GM19023 (cell line): ENCODE data around the gene MRPL49.
"Not testable (repeated sequence)": the region's sequence is repeated elsewhere in the genome, so short reads cannot be mapped to it uniquely, and the experiment has no call there.

ENCODE experiments used
- ATAC-seq: cut with Tn5 transposase; IDR thresholded peaks from one replicate; pipeline ENCODE4 v1.9.1; 2021; ENCODE audit warnings: mild to moderate bottlenecking, moderate library complexity; ENCODE audit not compliant: unreplicated experiment

The MRPL49 gene

DNA sequence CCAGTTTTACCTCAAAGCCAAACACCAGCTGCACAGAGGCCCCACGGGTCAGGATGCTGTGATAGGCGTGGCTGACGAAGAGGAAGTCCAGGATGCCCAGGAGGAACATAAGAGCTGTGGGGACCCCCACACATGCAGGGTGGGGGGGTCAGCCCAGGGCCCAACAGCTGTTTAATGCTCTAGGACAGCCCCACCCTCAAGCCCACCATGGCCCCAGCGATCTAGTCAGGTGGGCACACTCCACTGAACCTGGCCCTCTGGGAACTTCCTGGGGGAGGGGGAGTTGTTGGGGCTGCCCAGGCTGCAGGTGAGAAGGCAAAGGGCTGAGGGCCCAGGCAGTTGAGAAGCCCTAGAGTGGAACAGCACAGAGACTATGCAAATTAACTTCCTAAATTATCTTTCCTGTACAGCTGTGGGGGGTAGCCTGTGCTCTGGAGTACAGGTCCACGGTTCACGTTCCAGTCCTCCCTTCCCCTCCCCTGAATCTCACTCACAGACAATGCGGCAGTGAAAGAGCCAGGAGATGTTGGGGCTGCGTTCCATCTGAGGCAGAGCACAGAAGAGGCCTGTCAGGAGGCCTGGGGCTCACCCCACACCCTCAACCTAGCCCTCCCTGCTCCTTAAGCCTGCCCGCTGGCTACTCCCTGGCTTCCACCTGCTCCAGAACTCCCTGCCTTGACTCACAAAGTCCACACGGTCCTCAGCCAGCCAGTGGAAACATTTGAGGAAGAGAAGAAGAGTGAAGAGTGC is 10.3 kb downstream of the MRPL49 start:
- ATAC-seq = peak; percentile 36

- no peak for ATAC-seq
Observed at GRCh38 chr11:65132988-65133700, 11.0 kb downstream of the MRPL49 start.

DNA sequence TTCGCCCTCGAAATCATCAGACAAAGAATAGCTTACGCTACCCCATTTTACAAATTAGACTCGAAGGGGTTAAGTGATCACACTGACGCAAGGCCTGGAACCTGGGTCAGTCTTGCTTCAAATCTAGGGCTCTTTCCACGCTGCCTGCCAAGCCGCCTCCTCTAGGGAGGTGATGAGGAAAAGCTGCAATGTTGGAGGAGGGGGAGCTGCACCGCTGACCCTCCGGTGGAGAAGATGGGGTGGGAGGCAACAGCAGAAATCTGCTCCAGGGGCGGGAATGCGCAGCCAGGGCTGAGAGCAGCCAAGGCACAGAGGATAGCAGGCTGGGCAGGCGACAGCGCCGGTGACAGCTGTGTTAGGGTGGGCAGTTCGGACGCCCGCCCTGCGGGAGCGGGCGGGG is 11.6 kb downstream of the MRPL49 start:
- no peak for ATAC-seq

GRCh38 chr11:65134240-65134951 is 12.3 kb downstream of the MRPL49 start, which contains the start of gene SYVN1:
Gene SYVN1 (minus strand): TSS chr11:65134519. CDS start chr11:65133601, 918 bp downstream.
- peak; percentile 63 for ATAC-seq

DNA sequence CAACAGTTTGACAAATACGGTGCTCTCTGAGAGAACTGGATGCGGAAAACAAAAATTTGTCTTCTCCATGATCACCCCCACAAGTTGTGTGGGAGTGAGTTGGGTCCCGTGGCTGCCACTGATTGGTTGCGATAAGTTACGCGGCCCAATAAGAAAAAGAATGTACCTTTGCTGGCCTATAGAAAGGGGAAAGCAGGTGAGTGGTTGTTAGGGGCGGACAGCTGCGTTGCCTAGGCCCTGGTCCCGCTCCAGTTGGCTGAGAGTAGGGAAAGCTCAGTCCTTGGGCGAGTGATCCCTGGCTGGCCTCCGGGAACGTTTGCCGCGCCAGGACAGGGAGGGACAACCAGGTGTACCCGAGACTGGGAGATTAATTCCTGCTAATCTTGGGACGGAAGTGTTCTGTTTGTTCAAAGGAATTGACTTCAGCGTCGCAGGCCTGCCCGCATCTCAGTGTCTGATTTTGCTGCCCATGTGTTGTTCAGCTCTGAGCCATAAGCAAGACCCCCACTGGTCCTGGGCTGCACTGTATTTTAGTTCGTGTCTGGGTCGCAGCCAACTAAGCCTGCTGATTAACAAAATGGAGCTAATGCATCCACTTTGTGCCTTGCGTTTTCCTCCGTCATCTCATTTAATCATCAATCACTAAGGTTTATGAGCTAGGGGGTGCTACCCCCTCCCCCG is 13.0 kb downstream of the MRPL49 start:
- peak; percentile 65 for ATAC-seq

DNA sequence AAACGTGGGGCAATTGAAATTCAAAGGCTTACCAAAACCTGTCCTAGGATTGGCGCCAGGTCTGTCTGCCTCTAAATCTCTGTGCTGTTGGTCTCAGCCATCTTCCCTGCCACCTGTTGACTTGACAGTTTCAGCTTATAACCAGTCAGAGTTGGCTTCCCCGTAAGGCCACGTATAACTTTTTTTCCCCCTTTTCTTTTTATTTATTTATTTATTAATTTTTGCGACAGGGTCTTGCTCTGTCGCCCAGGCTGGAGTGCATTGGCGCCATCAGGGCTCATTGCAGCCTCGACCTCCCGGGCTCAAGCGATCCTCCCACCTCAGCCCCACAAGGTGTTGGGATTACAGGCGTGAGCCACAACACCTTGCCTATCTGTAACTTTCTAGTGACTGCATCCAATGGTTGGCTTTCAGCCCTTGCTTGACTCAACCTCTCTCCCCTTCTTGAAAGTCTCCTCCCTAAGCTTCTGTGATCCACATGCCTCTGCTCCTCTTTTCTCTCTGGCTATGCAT is 13.6 kb downstream of the MRPL49 start:
- no peak for ATAC-seq

DNA sequence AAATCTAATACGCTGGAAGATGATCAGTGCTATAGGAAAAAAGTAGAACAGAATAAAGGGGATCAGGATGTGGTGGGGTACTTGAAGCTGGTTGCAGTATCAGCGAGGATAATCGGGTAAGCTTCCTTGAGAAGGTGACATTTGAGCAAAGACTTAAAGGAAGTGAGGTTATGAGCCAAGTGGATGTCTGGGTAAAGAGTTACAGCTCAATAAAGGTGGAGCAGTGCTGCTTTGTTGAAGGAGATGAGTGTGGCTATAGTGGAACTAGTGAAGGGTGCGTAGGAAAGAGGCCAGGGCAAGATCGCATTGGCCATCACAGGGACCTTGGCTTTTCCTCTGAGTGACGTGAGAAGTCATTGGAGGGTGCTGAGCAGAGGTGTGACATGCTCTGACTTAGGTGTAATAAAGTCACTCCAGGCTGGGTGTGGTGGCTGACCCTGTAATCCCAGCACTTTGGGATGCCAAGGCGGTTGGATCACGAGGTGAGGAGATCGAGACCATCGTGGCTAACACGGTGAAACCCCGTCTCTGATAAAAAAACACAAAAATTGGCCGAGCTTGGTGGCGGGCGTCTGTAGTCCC is 14.5 kb downstream of the MRPL49 start:
- ATAC-seq = no peak

GRCh38 chr11:65141896-65142494 is 19.9 kb downstream of the MRPL49 start:
- ATAC-seq = no peak

- ATAC-seq = no peak
Observed at GRCh38 chr11:65147352-65148075, 25.4 kb downstream of the MRPL49 start.

- no peak for ATAC-seq
Observed at GRCh38 chr11:65148657-65149056, 26.5 kb downstream of the MRPL49 start.

DNA sequence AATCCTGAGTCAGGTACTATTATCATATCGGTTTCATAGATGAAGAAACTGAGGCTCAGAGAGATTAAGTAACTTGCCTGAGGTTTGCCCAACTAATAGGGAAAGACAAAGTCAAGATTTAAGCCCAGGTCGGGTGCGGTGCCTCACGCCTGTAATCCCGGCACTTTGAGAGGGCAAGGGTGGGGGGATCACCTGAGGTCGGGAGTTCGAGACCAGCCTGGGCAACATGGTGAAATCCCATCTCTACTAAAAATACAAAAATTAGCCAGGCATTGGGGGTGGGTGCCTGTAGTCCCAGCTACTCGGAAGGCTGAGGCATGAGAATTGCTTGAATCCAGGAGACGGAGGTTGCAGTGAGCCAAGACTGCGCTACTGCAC is 28.0 kb downstream of the MRPL49 start:
- not testable (repeated sequence) for ATAC-seq

GRCh38 chr11:65150509-65151299 is 28.6 kb downstream of the MRPL49 start:
- no peak for ATAC-seq

DNA sequence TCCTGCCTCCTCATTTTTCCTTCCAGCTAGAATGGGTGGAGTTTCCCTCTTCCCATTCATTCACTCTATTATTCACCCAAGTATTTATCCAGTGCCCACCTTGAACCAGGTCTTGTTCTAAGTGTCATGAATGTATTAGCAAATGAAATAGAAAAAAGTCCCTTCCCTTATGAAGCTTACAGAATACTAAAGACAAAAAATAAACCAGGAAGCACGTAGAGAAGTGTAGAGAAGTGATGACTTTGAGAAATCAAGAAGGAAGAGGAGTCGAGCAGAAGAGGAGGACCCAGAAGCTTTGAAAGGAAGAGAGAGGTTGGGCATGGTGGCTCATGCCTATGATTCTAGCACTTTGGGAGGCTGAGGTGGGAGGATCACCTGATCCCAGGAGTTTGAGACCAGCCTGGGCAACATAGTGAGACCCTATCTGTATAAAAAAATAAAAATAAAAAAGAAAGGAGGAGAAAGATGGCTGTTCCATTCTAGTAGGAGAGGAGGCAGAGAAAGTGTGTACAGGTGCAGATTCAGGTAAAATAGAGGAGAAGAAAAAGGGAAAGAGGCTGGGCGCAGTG is 29.3 kb downstream of the MRPL49 start:
- no peak for ATAC-seq

GRCh38 chr11:65152122-65152521 is 30.0 kb downstream of the MRPL49 start:
- ATAC-seq = no peak

- no peak for ATAC-seq
Observed at GRCh38 chr11:65156256-65156655, 34.1 kb downstream of the MRPL49 start.

DNA sequence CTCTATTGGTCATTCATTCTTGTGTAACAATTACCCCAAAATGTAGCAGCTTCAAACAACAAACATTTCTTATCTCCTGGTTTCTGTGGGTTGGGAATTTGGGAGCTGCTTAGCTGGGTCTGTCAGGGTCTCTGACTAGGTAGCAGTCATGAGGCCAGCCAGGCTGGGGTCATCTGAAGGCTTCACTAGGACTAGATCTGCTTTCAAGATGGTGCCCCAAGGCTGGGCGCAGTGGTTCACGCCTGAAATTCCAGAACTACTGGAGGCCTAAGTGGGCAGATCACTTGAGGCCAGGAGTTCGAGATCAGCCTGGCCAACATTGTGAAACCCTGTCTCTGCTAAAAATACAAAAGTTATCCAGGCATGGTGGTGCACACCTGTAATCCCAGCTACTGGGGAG is 34.8 kb downstream of the MRPL49 start:
- no peak for ATAC-seq

- no peak for ATAC-seq
Observed at GRCh38 chr11:65157336-65157735, 35.2 kb downstream of the MRPL49 start.

- no peak for ATAC-seq
Observed at GRCh38 chr11:65159012-65159411, 36.9 kb downstream of the MRPL49 start.
